NCI-H2107 treated with DMSO at 0.1 percent for 48 hours (cell line): Measurements from ENCODE around the gene ANKRD11.

ENCODE experiments used
- DNase-seq: peaks from one replicate; lab custom pipeline; 2025; ENCODE audit not compliant: unreplicated experiment; lab: John Stamatoyannopoulos, UW

Gene ANKRD11

GRCh38 chr16:89291363-89291762 lies 199.0 kb downstream of the ANKRD11 start:
- DNase-seq = no peak

GRCh38 chr16:89290887-89291286 lies 199.5 kb downstream of the ANKRD11 start:
- no peak for DNase-seq

GRCh38 chr16:89290472-89290871 lies 199.9 kb downstream of the ANKRD11 start:
- no peak for DNase-seq

GRCh38 chr16:89289428-89290395 lies 200.6 kb downstream of the ANKRD11 start:
- DNase-seq = no peak

- DNase-seq = no peak
Observed at GRCh38 chr16:89288966-89289365, 201.4 kb downstream of the ANKRD11 start.

GRCh38 chr16:89288577-89288844 lies 201.8 kb downstream of the ANKRD11 start:
- no peak for DNase-seq

- DNase-seq = no peak
Observed at GRCh38 chr16:89287777-89288576, 202.4 kb downstream of the ANKRD11 start.

- no peak for DNase-seq
Observed at GRCh38 chr16:89286096-89286495, 204.3 kb downstream of the ANKRD11 start.

- no peak for DNase-seq
Observed at GRCh38 chr16:89285381-89285780, 205.0 kb downstream of the ANKRD11 start.

- no peak for DNase-seq
Observed at GRCh38 chr16:89283449-89283848, 206.9 kb downstream of the ANKRD11 start.

- no peak for DNase-seq
Observed at GRCh38 chr16:89282523-89282922, 207.8 kb downstream of the ANKRD11 start.

GRCh38 chr16:89281829-89282228 lies 208.5 kb downstream of the ANKRD11 start:
- DNase-seq = no peak

GRCh38 chr16:89281189-89281577 lies 209.2 kb downstream of the ANKRD11 start:
- DNase-seq = no peak

GRCh38 chr16:89280546-89281188 lies 209.7 kb downstream of the ANKRD11 start:
- no peak for DNase-seq

GRCh38 chr16:89279666-89280481 lies 210.5 kb downstream of the ANKRD11 start:
- no peak for DNase-seq

- no peak for DNase-seq
Observed at GRCh38 chr16:89278441-89279240, 211.7 kb downstream of the ANKRD11 start.

- no peak for DNase-seq
Observed at GRCh38 chr16:89277641-89278341, 212.6 kb downstream of the ANKRD11 start.

GRCh38 chr16:89277049-89277448 lies 213.3 kb downstream of the ANKRD11 start:
- DNase-seq = no peak
